ENCODE results near the gene GPANK1. TPM values are rescaled to one million over a fixed set of nuclear protein-coding genes. Genes with fewer than 3 reads are reported as not detected.

Gene GPANK1
- total and polyA plus RNA-seq, 9 of the 15 experiments (the other 6 are each of a cell fraction or from before 2014, with no cell fraction given), result 32.2 to 111 (median 46.3) TPM

DNA sequence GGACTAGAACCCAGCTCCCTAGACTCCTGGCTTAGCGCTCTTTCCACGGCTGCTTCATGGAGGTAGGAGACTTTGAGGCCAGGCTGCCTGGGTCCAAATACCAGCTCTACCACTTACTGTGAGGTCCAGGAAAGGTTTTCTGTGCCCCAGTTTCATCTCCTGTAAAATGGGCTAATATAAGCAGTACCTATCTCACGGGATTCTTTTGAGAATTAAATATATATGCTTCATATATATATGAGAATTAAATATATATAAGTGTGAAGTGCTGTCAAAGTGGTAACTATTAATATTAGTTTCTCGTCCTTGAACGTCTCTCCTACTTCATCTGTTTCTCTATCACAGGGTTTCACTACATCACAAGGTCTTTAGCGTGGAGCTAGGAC lies 26.3 kb upstream of the GPANK1 start (continued):
- TF ChIP-seq, protein P1, sequence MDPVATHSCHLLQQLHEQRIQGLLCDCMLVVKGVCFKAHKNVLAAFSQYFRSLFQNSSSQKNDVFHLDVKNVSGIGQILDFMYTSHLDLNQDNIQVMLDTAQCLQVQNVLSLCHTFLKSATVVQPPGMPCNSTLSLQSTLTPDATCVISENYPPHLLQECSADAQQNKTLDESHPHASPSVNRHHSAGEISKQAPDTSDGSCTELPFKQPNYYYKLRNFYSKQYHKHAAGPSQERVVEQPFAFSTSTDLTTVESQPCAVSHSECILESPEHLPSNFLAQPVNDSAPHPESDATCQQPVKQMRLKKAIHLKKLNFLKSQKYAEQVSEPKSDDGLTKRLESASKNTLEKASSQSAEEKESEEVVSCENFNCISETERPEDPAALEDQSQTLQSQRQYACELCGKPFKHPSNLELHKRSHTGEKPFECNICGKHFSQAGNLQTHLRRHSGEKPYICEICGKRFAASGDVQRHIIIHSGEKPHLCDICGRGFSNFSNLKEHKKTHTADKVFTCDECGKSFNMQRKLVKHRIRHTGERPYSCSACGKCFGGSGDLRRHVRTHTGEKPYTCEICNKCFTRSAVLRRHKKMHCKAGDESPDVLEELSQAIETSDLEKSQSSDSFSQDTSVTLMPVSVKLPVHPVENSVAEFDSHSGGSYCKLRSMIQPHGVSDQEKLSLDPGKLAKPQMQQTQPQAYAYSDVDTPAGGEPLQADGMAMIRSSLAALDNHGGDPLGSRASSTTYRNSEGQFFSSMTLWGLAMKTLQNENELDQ (CRISPR knock-in tag; IDR thresholded peaks at IDR 0.05; ENCODE audit: borderline replicate concordance), result 0 out of 2 replicates have a peak, but pooled peaks have one; percentile 71
- TF ChIP-seq HCFC1 (IDR thresholded peaks at IDR 0.05; ENCODE audit: low read depth, low read length), result no peak
- peak; percentile 5 for TF ChIP-seq HMGN3 (IDR thresholded peaks at IDR 0.05; ENCODE audit: borderline replicate concordance, extremely low read depth, insufficient read length, low read depth, low read length)
- 0 out of 2 replicates have a peak, but pooled peaks have one; percentile 46 for TF ChIP-seq PTTG1 (tag; IDR thresholded peaks at IDR 0.05; ENCODE audit: low read depth)
- TF ChIP-seq SRSF3 (IDR thresholded peaks at IDR 0.05; ENCODE audit: insufficient read depth, low read length), result no peak
- TF ChIP-seq, protein P2, sequence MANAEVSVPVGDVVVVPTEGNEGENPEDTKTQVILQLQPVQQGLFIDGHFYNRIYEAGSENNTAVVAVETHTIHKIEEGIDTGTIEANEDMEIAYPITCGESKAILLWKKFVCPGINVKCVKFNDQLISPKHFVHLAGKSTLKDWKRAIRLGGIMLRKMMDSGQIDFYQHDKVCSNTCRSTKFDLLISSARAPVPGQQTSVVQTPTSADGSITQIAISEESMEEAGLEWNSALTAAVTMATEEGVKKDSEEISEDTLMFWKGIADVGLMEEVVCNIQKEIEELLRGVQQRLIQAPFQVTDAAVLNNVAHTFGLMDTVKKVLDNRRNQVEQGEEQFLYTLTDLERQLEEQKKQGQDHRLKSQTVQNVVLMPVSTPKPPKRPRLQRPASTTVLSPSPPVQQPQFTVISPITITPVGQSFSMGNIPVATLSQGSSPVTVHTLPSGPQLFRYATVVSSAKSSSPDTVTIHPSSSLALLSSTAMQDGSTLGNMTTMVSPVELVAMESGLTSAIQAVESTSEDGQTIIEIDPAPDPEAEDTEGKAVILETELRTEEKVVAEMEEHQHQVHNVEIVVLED (CRISPR knock-in tag; IDR thresholded peaks at IDR 0.05), result no peak
- no peak for TF ChIP-seq XRCC5 (IDR thresholded peaks at IDR 0.05; ENCODE audit: low read depth, low read length)
- TF ChIP-seq, protein P3, sequence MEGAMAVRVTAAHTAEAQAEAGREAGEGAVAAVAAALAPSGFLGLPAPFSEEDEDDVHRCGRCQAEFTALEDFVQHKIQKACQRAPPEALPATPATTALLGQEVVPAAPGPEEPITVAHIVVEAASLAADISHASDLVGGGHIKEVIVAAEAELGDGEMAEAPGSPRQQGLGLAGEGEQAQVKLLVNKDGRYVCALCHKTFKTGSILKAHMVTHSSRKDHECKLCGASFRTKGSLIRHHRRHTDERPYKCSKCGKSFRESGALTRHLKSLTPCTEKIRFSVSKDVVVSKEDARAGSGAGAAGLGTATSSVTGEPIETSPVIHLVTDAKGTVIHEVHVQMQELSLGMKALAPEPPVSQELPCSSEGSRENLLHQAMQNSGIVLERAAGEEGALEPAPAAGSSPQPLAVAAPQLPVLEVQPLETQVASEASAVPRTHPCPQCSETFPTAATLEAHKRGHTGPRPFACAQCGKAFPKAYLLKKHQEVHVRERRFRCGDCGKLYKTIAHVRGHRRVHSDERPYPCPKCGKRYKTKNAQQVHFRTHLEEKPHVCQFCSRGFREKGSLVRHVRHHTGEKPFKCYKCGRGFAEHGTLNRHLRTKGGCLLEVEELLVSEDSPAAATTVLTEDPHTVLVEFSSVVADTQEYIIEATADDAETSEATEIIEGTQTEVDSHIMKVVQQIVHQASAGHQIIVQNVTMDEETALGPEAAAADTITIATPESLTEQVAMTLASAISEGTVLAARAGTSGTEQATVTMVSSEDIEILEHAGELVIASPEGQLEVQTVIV (CRISPR knock-in tag; IDR thresholded peaks at IDR 0.05; ENCODE audit: borderline replicate concordance), result no peak
- TF ChIP-seq, protein P4, sequence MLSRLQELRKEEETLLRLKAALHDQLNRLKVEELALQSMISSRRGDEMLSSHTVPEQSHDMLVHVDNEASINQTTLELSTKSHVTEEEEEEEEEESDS (CRISPR knock-in tag; IDR thresholded peaks at IDR 0.05), result no peak
- no peak for TF ChIP-seq SMAD1 (IDR thresholded peaks at IDR 0.05; ENCODE audit: low read depth, low read length, partially characterized antibody)
- TF ChIP-seq, protein P5, sequence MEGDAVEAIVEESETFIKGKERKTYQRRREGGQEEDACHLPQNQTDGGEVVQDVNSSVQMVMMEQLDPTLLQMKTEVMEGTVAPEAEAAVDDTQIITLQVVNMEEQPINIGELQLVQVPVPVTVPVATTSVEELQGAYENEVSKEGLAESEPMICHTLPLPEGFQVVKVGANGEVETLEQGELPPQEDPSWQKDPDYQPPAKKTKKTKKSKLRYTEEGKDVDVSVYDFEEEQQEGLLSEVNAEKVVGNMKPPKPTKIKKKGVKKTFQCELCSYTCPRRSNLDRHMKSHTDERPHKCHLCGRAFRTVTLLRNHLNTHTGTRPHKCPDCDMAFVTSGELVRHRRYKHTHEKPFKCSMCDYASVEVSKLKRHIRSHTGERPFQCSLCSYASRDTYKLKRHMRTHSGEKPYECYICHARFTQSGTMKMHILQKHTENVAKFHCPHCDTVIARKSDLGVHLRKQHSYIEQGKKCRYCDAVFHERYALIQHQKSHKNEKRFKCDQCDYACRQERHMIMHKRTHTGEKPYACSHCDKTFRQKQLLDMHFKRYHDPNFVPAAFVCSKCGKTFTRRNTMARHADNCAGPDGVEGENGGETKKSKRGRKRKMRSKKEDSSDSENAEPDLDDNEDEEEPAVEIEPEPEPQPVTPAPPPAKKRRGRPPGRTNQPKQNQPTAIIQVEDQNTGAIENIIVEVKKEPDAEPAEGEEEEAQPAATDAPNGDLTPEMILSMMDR (IDR thresholded peaks at IDR 0.05 in 2 of 3, conservative IDR thresholded peaks at IDR 0.05 in 1 of 3; ENCODE audit: insufficient read depth in 2 of 3, low read depth in 1 of 3, low read length in 3 of 3), result 0 out of 6 replicates have a peak, but pooled peaks of 1 of the 3 experiments have one; percentile 9
- peak; percentile 14; the same call in 1 of the 2 replicates for TF ChIP-seq HDGF (IDR thresholded peaks at IDR 0.05)
- TF ChIP-seq STAT5B (CRISPR knock-in tag; IDR thresholded peaks at IDR 0.05), result no peak
- TF ChIP-seq, protein P6, sequence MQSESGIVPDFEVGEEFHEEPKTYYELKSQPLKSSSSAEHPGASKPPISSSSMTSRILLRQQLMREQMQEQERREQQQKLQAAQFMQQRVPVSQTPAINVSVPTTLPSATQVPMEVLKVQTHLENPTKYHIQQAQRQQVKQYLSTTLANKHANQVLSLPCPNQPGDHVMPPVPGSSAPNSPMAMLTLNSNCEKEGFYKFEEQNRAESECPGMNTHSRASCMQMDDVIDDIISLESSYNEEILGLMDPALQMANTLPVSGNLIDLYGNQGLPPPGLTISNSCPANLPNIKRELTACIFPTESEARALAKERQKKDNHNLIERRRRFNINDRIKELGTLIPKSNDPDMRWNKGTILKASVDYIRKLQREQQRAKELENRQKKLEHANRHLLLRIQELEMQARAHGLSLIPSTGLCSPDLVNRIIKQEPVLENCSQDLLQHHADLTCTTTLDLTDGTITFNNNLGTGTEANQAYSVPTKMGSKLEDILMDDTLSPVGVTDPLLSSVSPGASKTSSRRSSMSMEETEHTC (IDR thresholded peaks at IDR 0.05), result no peak
- TF ChIP-seq BCOR (IDR thresholded peaks at IDR 0.05), result peak; percentile 48
